SU-DHL-6 (cell line): ENCODE data around the gene CR1L.

ENCODE experiments used
- H2AFZ ChIP-seq: fragments of 200-600 bp; sonication (generic); 2 replicates; pipeline ENCODE4 v1.6.1; 2014; ENCODE audit warnings: low read depth, mild to moderate bottlenecking, moderate library complexity, mixed read lengths, antibody characterized with exemption, low read length; ENCODE audit not compliant: severe bottlenecking
- H3F3A ChIP-seq: fragments of 200-600 bp; shearing (Covaris generic); 2 replicates; pipeline ENCODE4 v1.6.0; 2016; ENCODE audit warnings: antibody characterized with exemption, mild to moderate bottlenecking; ENCODE audit not compliant: insufficient read depth
- H3K27ac ChIP-seq: fragments of 200-600 bp; sonication (generic); 2 replicates; pipeline ENCODE4 v1.5.1; 2016; ENCODE audit warnings: low read depth, mild to moderate bottlenecking, low read length, moderate library complexity, mixed read lengths
- H3K27me3 ChIP-seq: fragments of 200-600 bp; sonication (generic), shearing (Covaris generic); 2 replicates; pipeline ENCODE4 v1.6.0; 2014; ENCODE audit warnings: mild to moderate bottlenecking, low read length
- H3K36me3 ChIP-seq: fragments of 200-600 bp; sonication (generic); 2 replicates; pipeline ENCODE4 v1.6.1; 2014; ENCODE audit warnings: mild to moderate bottlenecking, low read length, mixed read lengths
- H3K4me2 ChIP-seq: fragments of 300-600, 200-600 bp; shearing (Covaris generic), sonication (generic); 2 replicates; pipeline ENCODE4 v1.6.0; 2014; ENCODE audit warnings: low read length, low read depth, mild to moderate bottlenecking; ENCODE audit not compliant: poor library complexity, severe bottlenecking
- H3K4me3 ChIP-seq: fragments of 200-600 bp; sonication (generic); 2 replicates; pipeline ENCODE4 v1.5.1; 2014; ENCODE audit warnings: antibody characterized with exemption, low read length, mild to moderate bottlenecking, mixed read lengths; ENCODE audit not compliant: insufficient read depth, poor library complexity, severe bottlenecking
- H3K79me2 ChIP-seq: fragments of 200-600 bp; sonication (generic); 2 replicates; pipeline ENCODE4 v1.6.1; 2014; ENCODE audit warnings: mild to moderate bottlenecking, low read length, moderate library complexity; ENCODE audit not compliant: insufficient read depth
- H3K9ac ChIP-seq: fragments of 200-600 bp; sonication (generic); 2 replicates; pipeline ENCODE4 v1.7.0; 2014; ENCODE audit warnings: mild to moderate bottlenecking, low read length
- H3K9me2 ChIP-seq: fragments of 200-600 bp; sonication (generic); replicated peaks from 2 replicates; pipeline ENCODE4 v1.6.1; 2014; ENCODE audit warnings: low read length; ENCODE audit not compliant: insufficient read depth
- H3K9me3 ChIP-seq: fragments of 200-600 bp; sonication (generic); 2 replicates; pipeline ENCODE4 v1.6.1; 2014; ENCODE audit warnings: low read length, mixed read lengths; ENCODE audit not compliant: insufficient read depth
- H4K20me1 ChIP-seq: fragments of 200-600 bp; sonication (generic); 2 replicates; pipeline ENCODE4 v1.6.1; 2014; ENCODE audit warnings: low read depth, mild to moderate bottlenecking, antibody characterized with exemption, low read length, moderate library complexity, mixed read lengths
- CTCF ChIP-seq: fragments of 200-600 bp; sonication (generic); IDR thresholded peaks from one replicate; pipeline ENCODE4 v1.5.1; 2017; ENCODE audit warnings: antibody characterized with exemption, mild to moderate bottlenecking, low read length, moderate library complexity; ENCODE audit not compliant: insufficient read depth, poor library complexity, severe bottlenecking
- EZH2phosphoT487 ChIP-seq: fragments of 200-600 bp; sonication (generic), shearing (Covaris generic); conservative IDR thresholded peaks from 2 replicates; pipeline ENCODE4 v1.6.1; 2018; ENCODE audit warnings: mild to moderate bottlenecking, antibody characterized with exemption, low read length, moderate library complexity, mixed read lengths

CR1L gene

GRCh38 chr1:207646171-207646570, 1.2 kb downstream of the CR1L start:
- Histone ChIP-seq H3K27ac (no peak overlapping the region), H4K20me1 (no peaks in the 10 kb centered on the region), H3K9ac (no peak overlapping the region), H3K36me3 (no peaks in the 10 kb centered on the region), H3K4me3 (no peak overlapping the region), H3K4me2 (no peak overlapping the region), H3K9me3 (no peaks in the 10 kb centered on the region), H3F3A (no peaks in the 10 kb centered on the region), H2AFZ (no peak overlapping the region), H3K79me2 (no peaks in the 10 kb centered on the region), H3K9me2 (no peaks in the 10 kb centered on the region), H3K27me3 (no peaks in the 10 kb centered on the region)
- TF ChIP-seq CTCF (no peak), EZH2phosphoT487 (no peak)

GRCh38 chr1:207646944-207647579, 2.1 kb downstream of the CR1L start:
- Histone ChIP-seq H3K4me2 (no peak overlapping the region), H3K27ac (no peak overlapping the region), H3K79me2 (no peaks in the 10 kb centered on the region), H2AFZ (no peak overlapping the region), H3K9me2 (no peaks in the 10 kb centered on the region), H3F3A (no peaks in the 10 kb centered on the region), H3K9me3 (no peaks in the 10 kb centered on the region), H3K36me3 (no peaks in the 10 kb centered on the region), H3K4me3 (no peak overlapping the region), H3K27me3 (no peaks in the 10 kb centered on the region), H3K9ac (no peak overlapping the region), H4K20me1 (no peaks in the 10 kb centered on the region)
- TF ChIP-seq EZH2phosphoT487, result no peak
- TF ChIP-seq CTCF, result no peak

- Histone ChIP-seq H3K4me3 (no peak overlapping the region), H3K79me2 (no peaks in the 10 kb centered on the region), H3K9me3 (no peaks in the 10 kb centered on the region), H3K9ac (no peak overlapping the region), H3K9me2 (no peaks in the 10 kb centered on the region), H3K36me3 (no peaks in the 10 kb centered on the region), H3K27me3 (no peaks in the 10 kb centered on the region), H3F3A (no peaks in the 10 kb centered on the region), H3K27ac (no peak overlapping the region), H2AFZ (no peak overlapping the region), H4K20me1 (no peaks in the 10 kb centered on the region), H3K4me2 (no peak overlapping the region)
- TF ChIP-seq EZH2phosphoT487 (no peak), CTCF (no peak)
Observed at GRCh38 chr1:207647671-207648333, 2.9 kb downstream of the CR1L start.
